Activated T-cell treated with anti-CD3 and anti-CD28 coated beads, Interleukin-2, amount 50 U/mL, for 4 hours (primary cell): ENCODE results near the gene NCF4. TPM values are rescaled to one million over a fixed set of nuclear protein-coding genes. Genes with fewer than 3 reads are reported as not detected.

Experiments used
- ATAC-seq, 2 donors: fragments of 200-7000 bp; cut with Tn5 transposase; one replicate each; pipeline ENCODE4 v1.10.0; 2021
- DNase-seq: peaks from one replicate; pipeline ENCODE4 v3.0.0-alpha.2; 2020
- H3K27me3 Mint-ChIP-seq: one replicate; pipeline ENCODE4 v1.8.0; 2021; ENCODE audit warnings: low read depth, mixed read lengths
- H3K36me3 Mint-ChIP-seq: one replicate; pipeline ENCODE4 v1.8.0; 2022; ENCODE audit warnings: mixed read lengths; ENCODE audit not compliant: insufficient read depth
- H3K4me1 Mint-ChIP-seq: one replicate; pipeline ENCODE4 v1.8.0; 2021; ENCODE audit warnings: low read depth, mixed read lengths
- H3K4me3 Mint-ChIP-seq: one replicate; pipeline ENCODE4 v1.8.0; 2021; ENCODE audit warnings: mild to moderate bottlenecking, moderate library complexity, mixed read lengths
- H3K9me3 Mint-ChIP-seq: one replicate; pipeline ENCODE4 v1.8.0; 2021; ENCODE audit warnings: mixed read lengths
- total RNA-seq, 3 donors: library from RNA; stranded (reverse); gene quantifications; one replicate each; pipeline ENCODE4 v1.2.1, GENCODE V29; 2021

NCF4 gene
- total RNA-seq, 3 donors from 2014 or later = 1.2 to 2.3 (median 1.4) TPM

DNA sequence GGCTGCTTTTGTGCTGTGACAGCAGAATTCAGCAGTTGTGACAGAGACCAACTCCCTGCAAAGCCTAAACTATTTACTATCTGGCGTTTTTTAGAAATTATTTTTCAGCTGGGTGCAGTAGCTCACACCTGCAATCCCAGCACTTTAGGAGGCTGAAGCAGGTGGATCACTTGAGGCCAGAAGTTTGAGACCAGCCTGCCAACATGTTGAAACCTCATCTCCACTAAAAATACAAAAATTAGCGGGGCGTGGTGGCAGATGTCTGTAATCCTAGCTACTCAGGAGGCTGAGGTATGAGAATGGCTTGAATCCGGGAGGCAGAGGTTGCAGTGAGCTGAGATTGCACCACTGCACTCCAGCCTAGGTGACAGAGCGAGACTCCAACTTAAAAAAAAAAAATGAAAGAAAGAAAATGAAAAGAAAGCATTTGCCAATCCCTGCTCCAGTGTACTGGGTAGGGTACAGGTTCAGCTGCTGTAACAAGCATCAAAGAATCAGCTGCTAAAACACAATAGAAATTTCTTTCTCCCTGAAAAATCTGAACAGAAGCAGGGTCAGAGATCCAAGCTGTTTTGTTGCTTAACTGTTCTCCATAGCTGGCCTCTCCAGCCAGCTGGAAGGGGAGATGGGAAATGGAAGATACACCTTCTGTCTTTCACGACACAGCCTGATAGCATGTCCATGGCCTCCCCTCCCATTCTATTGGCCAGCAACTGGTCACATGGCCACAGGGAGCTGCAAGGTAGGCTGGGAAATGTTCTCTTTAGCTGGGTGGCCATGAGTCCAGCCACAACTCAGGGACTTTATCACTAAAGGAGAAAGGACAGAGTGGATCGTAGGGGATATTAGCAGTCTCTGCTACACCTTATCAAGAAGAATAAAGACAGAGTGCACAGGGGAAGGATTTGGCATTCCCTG is 8.5 kb upstream of the NCF4 start:
- ATAC-seq (no peak), DNase-seq (no peak)
- Mint-ChIP-seq H3K9me3 (no peaks in the 10 kb centered on the region), H3K36me3 (no peaks in the 10 kb centered on the region), H3K4me1 (peaks cover 15% of the 10 kb centered on the region), H3K4me3 (no peak overlapping the region), H3K27me3 (peaks cover 20% of the 10 kb centered on the region)

DNA sequence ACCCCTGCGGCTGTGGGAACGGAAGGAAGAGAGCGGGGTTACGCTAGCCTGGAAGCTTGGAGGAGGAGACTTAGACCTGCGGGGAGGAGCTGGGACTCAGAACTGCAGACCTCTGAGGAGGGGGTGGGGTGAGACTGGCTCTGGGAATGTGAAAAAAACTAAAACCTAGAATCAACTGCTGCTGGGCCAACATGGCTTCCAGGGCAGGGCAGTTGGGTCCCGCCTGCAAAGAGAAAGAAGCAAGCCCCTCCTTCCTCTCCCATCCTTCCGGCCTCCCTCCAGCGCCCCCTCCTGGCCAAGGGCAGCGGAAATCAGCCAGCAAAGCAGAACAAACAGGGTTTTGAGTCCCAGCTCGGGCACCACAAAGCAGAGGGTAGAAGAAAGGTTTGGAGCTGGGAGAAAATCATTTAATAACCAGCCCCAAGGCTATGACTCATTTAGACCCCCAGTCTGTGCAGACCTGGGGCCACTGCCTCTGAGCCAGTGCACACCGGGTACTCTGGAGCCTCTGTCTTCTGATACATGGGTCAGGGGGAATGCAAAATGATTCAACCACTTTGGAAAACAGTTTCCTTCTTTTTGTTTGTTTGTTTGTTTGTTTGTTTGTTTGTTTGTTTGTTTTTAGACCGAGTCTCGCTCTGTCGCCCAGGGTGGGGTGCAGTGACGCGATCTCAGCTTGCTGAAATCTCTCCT is 7.3 kb upstream of the NCF4 start:
- DNase-seq (peak; percentile 84), ATAC-seq (peak; percentile 84 to 87)
- Mint-ChIP-seq H3K9me3 (no peaks in the 10 kb centered on the region), H3K4me3 (peak overlapping the region; percentile 45), H3K36me3 (no peaks in the 10 kb centered on the region), H3K4me1 (peaks cover 15% of the 10 kb centered on the region), H3K27me3 (peaks cover 16% of the 10 kb centered on the region)

DNA sequence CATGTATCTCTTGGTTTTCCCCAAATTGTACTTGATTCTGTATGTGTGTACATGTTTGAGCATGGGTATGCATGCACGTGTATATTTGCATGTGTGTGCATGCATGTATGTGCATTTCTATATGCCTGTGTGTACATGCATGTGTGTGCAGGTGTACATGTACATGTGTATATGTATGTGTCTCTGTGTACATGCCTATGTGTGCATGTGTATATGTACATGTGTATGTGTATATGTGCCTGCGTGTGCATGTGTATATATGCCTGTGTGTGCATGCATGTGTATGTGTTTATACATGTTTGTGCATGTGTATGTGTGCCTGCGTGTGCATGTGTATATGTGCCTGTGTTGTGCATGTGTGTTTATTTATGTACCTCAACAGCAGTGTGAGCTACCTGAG is 5.3 kb upstream of the NCF4 start:
- no peak for DNase-seq
- no peak overlapping the region for H3K4me3 Mint-ChIP-seq
- peaks cover 21% of the 10 kb centered on the region for H3K4me1 Mint-ChIP-seq
- no peaks in the 10 kb centered on the region for H3K36me3 Mint-ChIP-seq
- ATAC-seq = no peak
- no peaks in the 10 kb centered on the region for H3K9me3 Mint-ChIP-seq
- H3K27me3 Mint-ChIP-seq = peaks cover 4% of the 10 kb centered on the region

DNA sequence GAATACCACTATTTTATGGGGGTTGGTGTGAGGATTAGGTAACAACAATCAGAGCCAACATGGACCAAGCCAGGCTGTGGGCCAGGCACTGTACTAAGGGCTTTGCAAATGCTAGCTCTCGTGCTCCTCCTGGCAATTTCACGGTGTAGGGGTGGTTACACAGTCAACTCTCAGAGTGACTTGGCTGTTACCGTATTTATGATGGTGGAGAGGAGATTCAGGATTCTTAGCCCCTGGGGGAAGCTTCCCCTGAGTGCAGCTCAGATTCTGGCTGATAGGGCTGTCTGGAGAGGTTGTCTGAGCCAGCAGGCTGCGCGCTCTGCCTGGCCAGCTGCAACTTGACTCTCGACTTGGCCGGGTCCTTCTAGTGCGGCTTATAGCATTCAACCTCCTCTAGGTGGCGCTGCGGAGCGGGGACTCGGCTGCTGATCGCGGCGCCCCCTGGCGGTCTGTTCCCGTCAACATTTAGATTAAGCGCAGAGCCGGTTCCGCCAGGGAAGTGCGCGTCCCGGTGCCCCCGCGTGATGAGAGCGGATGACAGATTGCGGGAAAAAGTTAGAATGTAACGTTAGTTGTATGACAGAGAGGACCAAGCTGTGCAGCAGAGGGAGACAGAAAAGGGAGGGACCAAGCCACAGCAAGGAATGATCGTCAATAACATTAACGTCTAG is 4.5 kb upstream of the NCF4 start:
- DNase-seq = peak; percentile 96
- peaks cover 29% of the 10 kb centered on the region for H3K4me1 Mint-ChIP-seq
- H3K27me3 Mint-ChIP-seq = peaks cover 2% of the 10 kb centered on the region
- H3K36me3 Mint-ChIP-seq = no peaks in the 10 kb centered on the region
- H3K9me3 Mint-ChIP-seq = no peaks in the 10 kb centered on the region
- peak overlapping the region; percentile 42 for H3K4me3 Mint-ChIP-seq
- peak; percentile 58 to 68 for ATAC-seq

DNA sequence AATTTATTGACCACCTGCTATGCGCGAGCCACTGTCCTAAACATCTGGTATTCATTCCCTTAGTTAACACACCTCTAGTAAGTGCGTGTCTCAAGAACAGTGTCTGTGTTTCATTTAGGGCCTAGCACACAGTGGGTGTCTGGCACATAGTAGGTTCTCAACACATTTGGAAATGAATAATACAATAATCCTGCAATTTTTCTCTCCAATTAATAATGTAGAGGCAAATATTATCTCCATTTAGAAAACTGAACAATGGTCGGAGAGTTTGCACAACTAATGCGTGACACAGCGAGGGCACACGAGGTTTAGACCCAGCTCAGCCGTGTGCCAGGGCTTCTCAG is 4.0 kb upstream of the NCF4 start:
- H3K4me3 Mint-ChIP-seq = no peak overlapping the region
- no peaks in the 10 kb centered on the region for H3K9me3 Mint-ChIP-seq
- H3K4me1 Mint-ChIP-seq = peaks cover 34% of the 10 kb centered on the region
- ATAC-seq (no peak), DNase-seq (no peak)
- H3K27me3 Mint-ChIP-seq = peaks cover 2% of the 10 kb centered on the region
- no peaks in the 10 kb centered on the region for H3K36me3 Mint-ChIP-seq

DNA sequence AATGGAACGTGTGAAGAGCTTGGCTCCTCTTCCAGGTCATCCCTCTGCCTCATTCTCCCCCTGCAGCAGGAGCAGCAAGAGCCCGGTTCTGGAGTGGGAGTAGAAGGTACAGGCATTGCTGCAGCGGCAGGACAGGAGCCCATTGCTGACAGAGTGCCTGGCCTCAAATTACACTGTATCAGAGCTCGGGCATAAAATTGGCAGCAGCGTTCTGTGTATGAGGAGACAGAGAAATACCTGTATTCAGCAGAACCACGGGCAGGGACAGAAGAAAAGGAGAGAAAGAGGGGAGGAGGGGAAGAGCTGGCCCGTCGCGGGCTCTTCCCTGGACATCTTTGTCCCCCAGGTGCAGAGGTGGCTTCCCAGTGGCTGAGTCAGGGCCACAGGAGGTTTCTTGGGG is 2.6 kb upstream of the NCF4 start:
- Mint-ChIP-seq H3K4me3 (no peak overlapping the region), H3K27me3 (peaks cover 2% of the 10 kb centered on the region), H3K4me1 (peaks cover 37% of the 10 kb centered on the region), H3K9me3 (no peaks in the 10 kb centered on the region), H3K36me3 (no peaks in the 10 kb centered on the region)
- no peak for DNase-seq
- ATAC-seq = no peak

DNA sequence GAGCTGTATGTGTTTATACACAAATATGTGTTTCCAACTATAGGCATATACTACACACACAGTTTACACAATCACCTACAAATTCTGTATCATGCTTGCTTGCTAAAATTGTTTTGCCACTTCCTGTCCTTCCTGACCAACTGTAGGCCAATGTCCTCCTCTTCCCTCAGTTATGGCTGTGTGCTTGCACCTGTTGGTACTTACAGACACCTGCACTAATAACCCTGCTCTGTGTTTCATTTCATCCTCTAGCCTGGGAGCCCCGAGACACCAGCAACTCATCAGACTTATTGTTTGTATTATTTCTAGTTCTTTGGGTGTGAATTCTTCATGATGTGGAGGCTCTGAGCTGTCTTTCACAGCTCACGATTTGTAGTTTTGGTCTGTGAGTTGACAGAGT is 1.8 kb upstream of the NCF4 start:
- peaks cover 2% of the 10 kb centered on the region for H3K27me3 Mint-ChIP-seq
- no peak for DNase-seq
- H3K4me3 Mint-ChIP-seq = no peak overlapping the region
- peaks cover 32% of the 10 kb centered on the region for H3K4me1 Mint-ChIP-seq
- no peaks in the 10 kb centered on the region for H3K9me3 Mint-ChIP-seq
- ATAC-seq = no peak
- H3K36me3 Mint-ChIP-seq = no peaks in the 10 kb centered on the region

DNA sequence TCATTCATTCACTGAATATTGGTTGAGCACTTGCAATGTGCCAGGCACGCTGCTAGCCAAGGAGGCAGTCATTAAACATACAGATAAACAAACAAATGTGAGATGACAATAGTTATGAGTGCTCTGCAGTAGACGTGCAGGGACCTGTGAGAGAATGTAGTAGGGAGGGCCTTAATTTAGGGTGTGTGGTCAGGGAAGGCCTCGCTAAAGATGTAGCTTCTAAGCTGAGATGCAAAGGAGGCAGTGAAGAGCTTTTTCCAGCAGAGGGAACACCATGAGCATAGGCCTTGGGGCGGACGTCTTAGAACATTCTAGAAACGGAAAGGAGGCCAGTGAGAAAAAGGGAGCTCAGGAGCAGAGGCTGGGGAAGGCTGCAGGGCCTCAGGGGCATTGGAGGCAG is 789 bp upstream of the NCF4 start:
- no peak for DNase-seq
- Mint-ChIP-seq H3K4me1 (peaks cover 34% of the 10 kb centered on the region), H3K9me3 (no peaks in the 10 kb centered on the region), H3K27me3 (peaks cover 2% of the 10 kb centered on the region), H3K36me3 (peaks cover 5% of the 10 kb centered on the region), H3K4me3 (no peak overlapping the region)
- no peak for ATAC-seq

DNA sequence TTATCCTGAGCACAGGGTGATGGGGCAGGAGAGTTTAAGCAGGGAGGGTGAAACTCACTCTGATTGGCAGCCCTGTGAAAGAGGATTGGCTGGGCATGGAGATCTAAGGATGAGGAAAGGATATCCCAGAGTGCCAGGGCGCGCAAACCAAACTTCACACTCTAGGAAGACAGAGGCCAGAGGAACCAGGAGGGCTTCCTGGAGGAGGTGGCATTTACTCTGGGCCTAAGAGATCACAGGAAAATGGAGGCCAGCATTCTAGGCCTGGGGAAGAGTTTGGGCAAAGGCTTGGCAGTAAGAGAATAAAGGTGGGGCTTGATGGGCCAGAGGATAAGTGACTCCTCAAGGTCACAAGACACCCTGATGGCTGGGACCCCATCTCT is 377 bp upstream of the NCF4 start:
- DNase-seq (no peak), ATAC-seq (no peak)
- Mint-ChIP-seq H3K36me3 (peaks cover 6% of the 10 kb centered on the region), H3K4me1 (peaks cover 36% of the 10 kb centered on the region), H3K27me3 (peaks cover 2% of the 10 kb centered on the region), H3K9me3 (no peaks in the 10 kb centered on the region), H3K4me3 (peak overlapping the region; percentile 68)

DNA sequence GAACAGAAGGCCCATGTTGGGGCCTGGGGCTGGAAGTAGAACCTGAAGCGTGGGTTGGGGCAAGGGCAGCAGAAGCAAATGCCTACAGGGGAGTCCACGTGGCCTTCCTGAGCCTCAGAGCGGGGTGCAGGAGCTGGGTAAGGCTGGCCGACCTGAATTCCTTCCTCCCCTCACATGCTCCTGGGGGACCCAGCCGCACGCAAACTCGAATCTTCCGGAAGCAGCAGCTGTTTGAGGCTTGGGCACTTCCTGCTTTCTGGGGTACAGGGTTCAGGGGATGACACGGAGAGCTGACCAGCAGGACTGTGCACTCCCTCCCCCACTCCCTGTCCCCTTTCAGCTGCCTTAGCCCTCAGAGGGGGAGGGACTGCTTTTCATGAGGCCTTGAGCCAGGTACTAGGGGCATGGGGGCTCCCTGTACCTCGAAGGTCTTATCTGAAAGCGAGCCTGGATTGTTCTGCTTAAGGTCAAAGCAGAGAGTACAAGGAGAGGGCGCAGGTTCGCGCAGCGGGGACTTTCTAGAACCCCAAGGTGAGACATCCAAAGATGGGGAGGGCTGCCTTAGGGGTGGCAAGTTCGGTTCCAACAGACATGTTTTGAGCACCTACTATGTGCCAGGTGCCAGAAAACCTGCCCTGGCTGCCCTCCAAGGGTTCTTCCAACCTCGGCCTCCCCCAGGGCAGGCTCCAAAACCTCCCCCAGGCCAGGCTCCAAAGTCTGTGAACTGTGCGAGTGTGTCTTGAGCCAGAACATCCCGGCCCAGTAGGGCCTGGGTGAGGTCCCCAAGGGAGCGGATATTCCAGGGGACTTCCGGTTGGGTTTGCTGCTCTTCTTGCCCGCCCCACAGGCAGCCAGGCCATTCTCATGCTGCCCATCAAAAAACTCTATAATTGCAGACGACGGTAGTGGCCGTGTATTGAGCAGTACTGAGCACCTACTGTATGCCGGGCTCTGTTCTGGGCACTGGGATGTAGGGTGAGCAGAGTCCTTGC is 1.7 kb downstream of the NCF4 start:
- Mint-ChIP-seq H3K9me3 (no peaks in the 10 kb centered on the region), H3K4me3 (no peak overlapping the region), H3K36me3 (peaks cover 8% of the 10 kb centered on the region), H3K4me1 (peaks cover 30% of the 10 kb centered on the region), H3K27me3 (no peaks in the 10 kb centered on the region)
- no peak for DNase-seq
- ATAC-seq = no peak

DNA sequence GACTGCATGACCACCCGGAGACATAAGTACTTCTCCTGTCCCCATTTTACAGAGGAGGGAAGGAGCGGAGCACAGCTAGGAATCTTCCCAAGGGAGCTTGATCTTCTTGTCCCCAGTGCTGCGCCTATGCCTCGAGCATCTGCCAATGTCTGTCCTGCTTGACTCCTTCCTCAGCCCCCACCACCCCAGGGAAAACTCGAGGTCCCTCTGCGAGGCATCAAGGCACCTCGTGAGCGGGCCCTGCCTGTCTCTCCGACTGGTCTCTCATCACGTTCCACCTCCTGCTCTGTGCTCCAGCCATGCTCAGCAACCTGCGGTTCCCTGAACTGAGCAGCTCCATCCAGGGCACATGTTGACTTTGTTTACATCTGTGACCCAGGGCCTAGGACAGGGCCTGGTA is 2.5 kb downstream of the NCF4 start:
- Mint-ChIP-seq H3K4me1 (peaks cover 30% of the 10 kb centered on the region), H3K4me3 (no peak overlapping the region), H3K36me3 (peaks cover 10% of the 10 kb centered on the region), H3K27me3 (no peaks in the 10 kb centered on the region), H3K9me3 (no peaks in the 10 kb centered on the region)
- DNase-seq (no peak), ATAC-seq (no peak)

DNA sequence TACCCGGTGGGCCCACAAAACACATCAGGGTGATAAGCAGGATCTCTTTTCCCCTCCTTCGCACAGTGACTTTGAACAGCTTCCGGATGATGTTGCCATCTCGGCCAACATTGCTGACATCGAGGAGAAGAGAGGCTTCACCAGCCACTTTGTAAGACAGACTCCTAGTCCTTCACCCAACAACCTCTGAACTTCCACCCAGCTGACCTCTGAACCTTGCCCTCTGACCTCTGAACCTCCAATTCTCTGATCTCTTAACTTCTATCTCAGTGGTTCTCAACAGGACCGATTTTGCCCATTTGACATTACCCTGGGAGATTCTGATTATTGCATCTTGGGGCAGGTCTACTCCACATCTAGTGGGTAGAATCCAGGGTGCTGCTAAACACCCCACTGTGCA is 3.2 kb downstream of the NCF4 start:
- ATAC-seq = no peak
- DNase-seq = no peak
- H3K9me3 Mint-ChIP-seq = no peaks in the 10 kb centered on the region
- H3K36me3 Mint-ChIP-seq = peaks cover 10% of the 10 kb centered on the region
- no peaks in the 10 kb centered on the region for H3K27me3 Mint-ChIP-seq
- no peak overlapping the region for H3K4me3 Mint-ChIP-seq
- H3K4me1 Mint-ChIP-seq = peaks cover 30% of the 10 kb centered on the region

DNA sequence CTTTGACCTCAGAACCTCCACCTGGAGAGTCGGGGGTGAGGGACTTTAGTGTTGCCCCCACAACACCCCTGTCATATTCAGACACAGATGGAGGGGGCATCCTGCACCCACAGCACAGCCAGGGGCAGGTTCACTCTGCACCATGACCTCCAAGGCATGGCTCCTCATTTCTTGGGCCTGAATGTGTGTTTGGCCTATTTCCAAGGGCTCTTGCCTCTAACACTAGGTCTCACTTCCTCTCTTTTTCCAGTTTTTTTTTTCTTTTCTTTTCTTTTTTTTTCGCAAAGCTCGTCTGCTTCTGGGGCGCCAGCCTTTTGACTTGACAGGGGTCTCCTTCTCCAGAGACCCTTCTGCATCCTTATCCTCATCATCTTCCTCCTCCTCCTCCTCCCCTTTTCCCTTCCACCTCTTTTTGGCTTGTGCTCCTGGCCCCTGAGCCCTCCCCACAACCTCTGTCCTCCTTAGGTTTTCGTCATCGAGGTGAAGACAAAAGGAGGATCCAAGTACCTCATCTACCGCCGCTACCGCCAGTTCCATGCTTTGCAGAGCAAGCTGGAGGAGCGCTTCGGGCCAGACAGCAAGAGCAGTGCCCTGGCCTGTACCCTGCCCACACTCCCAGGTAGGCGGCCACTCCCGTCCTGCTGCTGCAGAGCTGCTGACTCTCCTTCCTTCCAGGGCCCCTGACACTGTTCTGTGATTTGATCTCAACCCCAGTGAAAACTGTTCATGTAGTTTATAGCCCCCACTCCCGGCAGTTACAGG is 3.8 kb downstream of the NCF4 start:
- Mint-ChIP-seq H3K4me1 (peaks cover 30% of the 10 kb centered on the region), H3K4me3 (no peak overlapping the region), H3K27me3 (no peaks in the 10 kb centered on the region), H3K36me3 (peaks cover 10% of the 10 kb centered on the region), H3K9me3 (no peaks in the 10 kb centered on the region)
- ATAC-seq (no peak), DNase-seq (no peak)
